GM20000 (cell line): ENCODE results near the gene PLA2G6.

Experiments
- DNase-seq: peaks from one replicate; pipeline ENCODE4 v3.0.0; 2012; ENCODE audit warnings: low spot score
- TF ChIP-seq, protein P1 (sequence below): IDR thresholded peaks from 2 replicates; pipeline ENCODE4 v1.5.1; 2012; ENCODE audit warnings: mild to moderate bottlenecking, control low read depth; ENCODE audit errors: extremely low read depth, missing control alignments

Gene PLA2G6

GRCh38 chr22:38133331-38133730 is 48.3 kb downstream of the PLA2G6 start:
- TF ChIP-seq, protein P1, sequence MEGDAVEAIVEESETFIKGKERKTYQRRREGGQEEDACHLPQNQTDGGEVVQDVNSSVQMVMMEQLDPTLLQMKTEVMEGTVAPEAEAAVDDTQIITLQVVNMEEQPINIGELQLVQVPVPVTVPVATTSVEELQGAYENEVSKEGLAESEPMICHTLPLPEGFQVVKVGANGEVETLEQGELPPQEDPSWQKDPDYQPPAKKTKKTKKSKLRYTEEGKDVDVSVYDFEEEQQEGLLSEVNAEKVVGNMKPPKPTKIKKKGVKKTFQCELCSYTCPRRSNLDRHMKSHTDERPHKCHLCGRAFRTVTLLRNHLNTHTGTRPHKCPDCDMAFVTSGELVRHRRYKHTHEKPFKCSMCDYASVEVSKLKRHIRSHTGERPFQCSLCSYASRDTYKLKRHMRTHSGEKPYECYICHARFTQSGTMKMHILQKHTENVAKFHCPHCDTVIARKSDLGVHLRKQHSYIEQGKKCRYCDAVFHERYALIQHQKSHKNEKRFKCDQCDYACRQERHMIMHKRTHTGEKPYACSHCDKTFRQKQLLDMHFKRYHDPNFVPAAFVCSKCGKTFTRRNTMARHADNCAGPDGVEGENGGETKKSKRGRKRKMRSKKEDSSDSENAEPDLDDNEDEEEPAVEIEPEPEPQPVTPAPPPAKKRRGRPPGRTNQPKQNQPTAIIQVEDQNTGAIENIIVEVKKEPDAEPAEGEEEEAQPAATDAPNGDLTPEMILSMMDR = no peak
- DNase-seq = no peak

- no peak for DNase-seq
- TF ChIP-seq, protein P1 = no peak
Measured at GRCh38 chr22:38132794-38133193, 48.8 kb downstream of the PLA2G6 start.

GRCh38 chr22:38132136-38132535 is 49.5 kb downstream of the PLA2G6 start:
- DNase-seq = no peak
- TF ChIP-seq, protein P1 = no peak

GRCh38 chr22:38131399-38131798 is 50.2 kb downstream of the PLA2G6 start:
- TF ChIP-seq, protein P1 = no peak
- no peak for DNase-seq

DNA sequence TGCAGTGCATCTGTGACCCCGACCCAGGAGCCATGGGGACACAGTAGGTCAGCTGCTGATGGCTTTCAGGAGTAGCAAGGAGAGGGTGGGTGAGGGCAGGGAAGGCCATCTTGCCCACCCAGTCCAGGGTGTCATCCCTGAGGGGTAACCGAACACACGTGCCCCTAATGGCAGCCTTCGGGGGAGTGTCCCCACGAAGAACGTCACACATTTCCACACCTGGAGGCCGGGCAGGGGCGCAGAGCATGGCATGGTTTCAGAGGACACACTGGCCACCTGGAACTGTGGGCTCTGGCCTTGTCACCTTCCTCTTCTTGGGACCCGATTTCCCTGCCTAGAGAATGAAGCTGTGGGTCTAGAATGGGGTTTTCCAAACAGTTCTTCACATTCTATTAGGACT is 51.8 kb downstream of the PLA2G6 start:
- no peak for DNase-seq
- TF ChIP-seq, protein P1 = no peak

DNA sequence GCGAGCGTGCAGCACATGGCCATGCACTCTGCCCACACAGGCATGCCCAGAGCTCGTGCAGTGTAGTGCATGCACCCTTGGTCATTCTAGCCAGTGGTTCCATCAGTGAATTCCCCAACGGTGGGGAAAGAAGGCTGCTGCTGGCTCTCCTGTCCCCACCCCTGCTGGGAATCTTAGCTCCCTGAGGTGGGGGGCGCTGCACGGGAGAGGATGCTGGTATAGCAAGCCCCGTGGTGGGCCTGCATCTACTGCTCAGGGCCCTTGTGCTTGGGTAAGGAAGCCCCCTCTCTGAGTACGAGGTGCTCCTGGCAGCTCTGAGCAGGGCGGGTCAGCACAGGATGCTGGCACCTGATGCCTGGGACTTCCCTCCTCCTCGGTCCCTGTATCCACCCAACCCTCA is 52.6 kb downstream of the PLA2G6 start:
- no peak for DNase-seq
- TF ChIP-seq, protein P1 = no peak

GRCh38 chr22:38127869-38128268 is 53.8 kb downstream of the PLA2G6 start:
- TF ChIP-seq, protein P1 = no peak
- DNase-seq = no peak
